GM12891 (cell line): Measurements from ENCODE around the gene CNOT10.

Experiments
- PAX5 ChIP-seq: IDR thresholded peaks from 2 replicates; pipeline ENCODE4 v1.6.1; 2011; ENCODE audit warnings: low read length, moderate library complexity, mild to moderate bottlenecking; ENCODE audit not compliant: insufficient read depth, severe bottlenecking
- POLR2A ChIP-seq: IDR thresholded peaks from 2 replicates; pipeline ENCODE4 v1.6.1; 2011; ENCODE audit warnings: low read depth, low read length, control low read depth
- POLR2AphosphoS5 ChIP-seq: IDR thresholded peaks from 2 replicates; pipeline ENCODE4 v1.6.1; 2011; ENCODE audit warnings: low read depth, low read length, control low read depth
- POU2F2 ChIP-seq: IDR thresholded peaks from 2 replicates; pipeline ENCODE4 v1.6.1; 2011; ENCODE audit warnings: low read depth, mild to moderate bottlenecking, control low read depth, low read length, moderate library complexity
- SPI1 ChIP-seq: IDR thresholded peaks from 2 replicates; pipeline ENCODE4 v1.6.1; 2011; ENCODE audit warnings: low read depth, low read length, control low read depth
- TAF1 ChIP-seq: IDR thresholded peaks from 2 replicates; pipeline ENCODE4 v1.6.1; 2011; ENCODE audit warnings: low read depth, low read length, control low read depth

DNA sequence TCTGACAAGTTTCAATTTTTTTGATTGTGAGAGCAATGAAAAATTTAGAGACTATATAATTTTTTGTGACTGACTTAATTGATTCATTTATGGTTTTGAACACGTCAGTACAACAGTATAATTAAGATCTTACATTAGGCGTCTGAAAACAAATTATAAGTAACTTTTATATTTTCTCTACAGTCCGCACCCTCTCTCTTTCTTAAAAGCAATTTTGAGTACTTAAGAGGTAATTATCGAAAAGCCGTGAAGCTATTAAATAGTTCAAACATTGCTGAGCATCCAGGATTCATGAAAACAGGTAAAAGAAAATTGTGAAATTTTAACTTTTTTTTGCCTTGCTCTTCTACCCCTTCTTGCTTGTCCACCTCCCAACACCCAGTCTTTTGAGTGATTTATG is 34.9 kb downstream of the CNOT10 start:
- TF ChIP-seq POLR2A (no peak), TAF1 (no peak), POLR2AphosphoS5 (no peak), PAX5 (no peak), POU2F2 (no peak), SPI1 (no peak)
